Skeletal muscle tissue (tissue), 4 donors: ENCODE measurements around the gene RADIL. TPM values are rescaled to one million over a fixed set of nuclear protein-coding genes. Genes with fewer than 3 reads are reported as not detected.

Source experiments
- H3K27ac ChIP-seq: one replicate; pipeline ENCODE4 v1.7.0; 2013; ENCODE audit warnings: mild to moderate bottlenecking, low read depth, low read length, inconsistent platforms
- H3K27me3 ChIP-seq, 3 donors: one replicate each; pipeline ENCODE4 v1.7.0; 2013; ENCODE audit warnings: low read length in 3 of 3; ENCODE audit not compliant: control insufficient read depth in 3 of 3, insufficient read depth in 3 of 3
- H3K36me3 ChIP-seq, 3 donors: one replicate each; pipeline ENCODE4 v1.7.0; 2013; ENCODE audit warnings: low read length in 3 of 3; ENCODE audit not compliant: control insufficient read depth in 3 of 3, insufficient read depth in 3 of 3
- H3K4me1 ChIP-seq, 3 donors: one replicate each; pipeline ENCODE4 v1.7.0; 2013; ENCODE audit warnings: low read length in 3 of 3, mild to moderate bottlenecking in 3 of 3; ENCODE audit not compliant: control insufficient read depth in 3 of 3, insufficient read depth in 3 of 3
- H3K4me3 ChIP-seq, 3 donors: one replicate each; pipeline ENCODE4 v1.7.0; 2013; ENCODE audit warnings: low read length in 3 of 3
- H3K9ac ChIP-seq, 3 donors: one replicate each; pipeline ENCODE4 v1.7.0; 2013; ENCODE audit warnings: low read length in 3 of 3, mild to moderate bottlenecking in 3 of 3, moderate library complexity in 2 of 3, low read depth in 1 of 3
- H3K9me3 ChIP-seq, 3 donors: one replicate each; pipeline ENCODE4 v1.7.0; 2013; ENCODE audit warnings: low read length in 3 of 3; ENCODE audit not compliant: control insufficient read depth in 3 of 3
- total RNA-seq: library from RNA; depleted of rRNA; stranded (reverse); fragments of >200 nt; gene quantifications from one replicate; pipeline ENCODE4 v1.2.3, GENCODE V29; 2014
- donor health status: Osteomylitis.

Gene RADIL
- total RNA-seq, 1 donor from 2014 or later, result 1.0 TPM

DNA sequence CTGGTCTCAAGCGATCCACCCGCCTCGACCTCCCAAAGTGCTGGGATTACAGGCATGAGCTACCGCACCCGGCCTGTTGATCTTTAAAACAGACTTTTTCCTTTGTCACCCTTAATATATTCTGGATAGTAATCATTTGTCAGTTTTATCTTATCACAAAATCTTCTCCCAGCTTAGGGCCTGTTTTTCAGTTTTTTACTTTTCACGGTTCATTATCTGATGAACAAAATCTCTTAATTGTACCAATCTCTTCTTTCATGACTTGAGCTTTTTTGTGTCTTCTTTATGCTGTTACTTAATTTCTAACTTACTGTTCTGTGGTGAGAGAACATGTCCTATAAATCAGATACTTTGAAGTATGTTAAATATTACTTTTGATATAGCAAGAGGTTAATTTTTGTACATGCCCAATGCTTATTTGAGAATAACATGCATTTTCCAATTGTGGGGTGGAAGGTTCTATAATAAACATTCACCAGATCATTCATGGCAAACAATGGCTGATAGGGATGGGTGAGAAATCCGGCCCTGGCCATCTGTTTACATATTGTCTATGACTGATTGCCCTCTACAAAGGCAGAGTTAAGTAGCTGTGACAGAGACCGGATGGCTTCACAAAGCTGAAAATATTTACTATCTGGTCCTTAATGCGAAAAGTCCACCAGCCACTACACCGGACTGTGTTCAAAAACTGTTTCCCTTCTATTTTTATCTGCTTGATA, 27.0 kb downstream of the RADIL start:
- no peaks in the 10 kb centered on the region for H3K36me3 ChIP-seq
- H3K9ac ChIP-seq, result no peak overlapping the region
- no peak overlapping the region for H3K4me3 ChIP-seq
- H3K9me3 ChIP-seq, result peaks cover 0 to under 1% (median 0%) of the 10 kb centered on the region in 3 donors
- H3K27me3 ChIP-seq, result peaks cover 0 to 5% (median under 1%) of the 10 kb centered on the region in 3 donors
- H3K4me1 ChIP-seq, result no peaks in the 10 kb centered on the region
- no peak overlapping the region for H3K27ac ChIP-seq

DNA sequence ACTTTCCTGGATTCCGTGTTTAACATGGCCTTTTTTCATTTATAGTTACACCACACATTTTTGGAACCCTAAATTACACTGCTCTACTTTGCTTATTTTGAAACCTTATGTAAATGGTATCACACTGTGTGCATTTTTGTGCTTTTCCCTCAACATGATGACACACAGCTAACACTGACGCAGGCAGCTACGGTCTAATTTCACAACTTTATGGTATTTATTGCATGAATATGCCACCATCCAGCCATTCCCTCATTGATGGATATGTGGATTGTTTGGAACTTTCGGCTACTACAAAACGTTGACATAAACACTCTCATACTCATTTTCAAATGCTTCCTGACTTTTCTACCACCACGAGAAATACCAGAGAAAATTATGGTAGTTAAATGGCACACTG, 28.6 kb downstream of the RADIL start:
- Histone ChIP-seq H3K9me3 (peaks cover 0 to 3% (median 2%) of the 10 kb centered on the region in 3 donors), H3K4me1 (no peaks in the 10 kb centered on the region), H3K36me3 (no peaks in the 10 kb centered on the region), H3K9ac (no peak overlapping the region), H3K4me3 (no peak overlapping the region), H3K27ac (no peak overlapping the region), H3K27me3 (no peaks in the 10 kb centered on the region)

DNA sequence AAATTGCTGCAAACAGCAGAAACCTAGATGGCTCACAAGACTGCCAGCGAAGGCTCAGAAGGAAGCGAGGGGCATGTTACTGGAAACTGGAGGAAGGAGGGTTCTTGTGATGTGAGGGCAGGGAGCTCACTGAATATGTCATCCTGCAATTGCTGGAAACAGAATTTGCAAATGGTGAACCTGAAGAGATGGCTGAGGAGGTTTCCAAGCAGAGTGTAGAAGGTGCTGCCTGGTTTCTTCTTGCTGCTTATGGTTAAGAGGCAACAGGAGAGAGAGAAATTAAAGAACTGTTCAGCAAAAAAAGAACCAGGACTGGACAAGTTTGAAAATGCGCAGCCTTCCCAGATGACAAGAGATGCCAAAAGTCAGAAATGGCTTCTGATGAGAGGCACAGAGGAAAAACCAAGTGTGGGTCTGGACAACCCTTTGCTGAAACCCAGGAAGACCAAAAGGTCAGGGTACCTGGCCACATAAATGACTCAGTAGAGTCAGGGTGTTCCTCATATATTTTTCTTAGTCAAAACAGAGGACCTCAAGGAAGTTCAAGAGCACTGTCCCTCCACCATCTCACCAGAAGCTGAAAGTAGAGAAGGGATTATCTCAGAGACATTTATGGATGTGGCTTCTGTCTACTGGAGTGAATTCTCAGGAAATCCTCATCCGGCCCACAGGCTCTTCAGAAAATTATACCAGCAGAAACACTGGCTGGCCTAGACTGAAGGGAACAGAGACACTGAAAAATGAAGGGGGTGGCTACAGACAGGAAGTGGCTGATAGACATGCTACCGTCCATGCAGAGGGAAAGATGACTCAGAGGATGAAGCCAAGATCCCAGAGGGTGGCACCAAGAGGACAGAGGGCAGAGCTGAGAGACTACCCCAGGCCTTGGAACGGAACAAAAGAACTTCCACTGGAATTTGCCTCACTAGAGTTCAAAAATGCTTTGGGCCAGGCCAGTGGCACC, 31.8 kb downstream of the RADIL start:
- Histone ChIP-seq H3K4me1 (no peaks in the 10 kb centered on the region), H3K9me3 (peaks cover 0 to 3% (median 2%) of the 10 kb centered on the region in 3 donors), H3K36me3 (no peaks in the 10 kb centered on the region), H3K27me3 (no peaks in the 10 kb centered on the region), H3K27ac (no peak overlapping the region), H3K9ac (no peak overlapping the region), H3K4me3 (no peak overlapping the region)

DNA sequence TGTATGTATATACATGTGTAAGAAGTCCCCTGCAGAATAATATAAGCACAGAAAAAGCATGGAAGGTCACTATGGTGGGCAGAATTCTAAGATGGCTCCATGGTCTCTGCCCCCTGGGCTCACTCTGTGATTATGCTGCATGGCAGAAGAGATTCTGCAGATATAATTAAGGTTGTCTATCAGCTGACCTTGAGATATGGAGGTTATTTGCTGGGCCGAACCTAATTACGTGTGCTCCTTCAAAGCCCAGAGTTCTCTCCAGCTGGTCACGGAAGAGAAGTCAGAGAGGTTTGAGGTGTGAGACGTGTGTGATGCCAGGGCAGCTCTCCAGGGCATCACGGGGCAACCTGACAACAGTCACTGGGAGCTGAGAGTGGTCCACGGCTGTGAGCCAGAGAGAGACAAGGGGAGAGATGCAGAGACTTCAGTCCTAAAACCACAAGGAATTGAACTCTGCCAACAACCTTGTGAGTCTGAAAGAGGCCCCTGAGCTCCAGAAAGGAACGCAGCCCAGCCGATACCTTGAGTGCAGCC, 33.2 kb downstream of the RADIL start:
- H3K9me3 ChIP-seq, result peaks cover 0 to 3% (median 2%) of the 10 kb centered on the region in 3 donors
- H3K27me3 ChIP-seq, result no peaks in the 10 kb centered on the region
- H3K9ac ChIP-seq, result no peak overlapping the region
- H3K36me3 ChIP-seq, result no peaks in the 10 kb centered on the region
- no peak overlapping the region for H3K27ac ChIP-seq
- no peak overlapping the region for H3K4me3 ChIP-seq
- H3K4me1 ChIP-seq, result no peaks in the 10 kb centered on the region

DNA sequence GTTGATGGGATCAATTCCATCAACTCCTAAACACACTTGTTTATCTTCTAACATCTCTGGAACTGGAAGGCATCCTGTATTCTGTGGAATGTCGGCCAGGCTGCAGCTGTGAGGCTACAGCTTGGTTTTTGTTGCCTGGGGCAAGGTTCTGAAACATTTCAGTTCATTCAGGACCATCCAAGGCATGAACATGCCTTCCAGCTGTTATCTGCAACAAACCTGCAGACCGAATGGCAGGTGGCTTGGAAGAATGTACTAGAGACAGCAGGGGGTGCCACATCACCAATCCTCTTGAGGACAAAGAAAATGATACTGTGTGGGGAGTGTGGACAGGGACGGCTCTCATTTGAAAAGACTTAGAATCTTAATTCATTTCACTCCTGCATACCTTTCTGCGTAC, 34.1 kb downstream of the RADIL start:
- H3K36me3 ChIP-seq, result no peaks in the 10 kb centered on the region
- H3K27ac ChIP-seq, result no peak overlapping the region

DNA sequence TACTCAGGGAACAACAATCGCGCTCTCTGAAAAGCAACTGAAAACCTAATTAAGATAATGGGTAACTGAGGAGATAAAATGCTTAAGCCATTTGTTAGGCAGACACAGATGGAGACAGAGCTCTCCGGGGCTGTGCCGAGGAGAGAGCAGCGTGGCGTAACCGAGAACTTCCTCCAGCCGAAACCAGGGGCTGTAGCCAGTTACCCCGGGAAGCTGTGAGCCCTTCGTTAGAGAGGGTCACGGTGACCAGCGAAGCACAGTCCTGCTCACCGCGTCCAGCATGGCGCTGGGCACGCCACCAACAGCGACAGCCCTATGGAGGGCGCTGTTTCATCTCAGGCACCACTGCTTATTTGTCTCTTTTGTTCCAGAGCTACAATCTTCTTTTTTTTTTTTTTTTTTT, 37.8 kb downstream of the RADIL start:
- Histone ChIP-seq H3K36me3 (no peaks in the 10 kb centered on the region), H3K9me3 (peaks cover 0 to 2% (median 0%) of the 10 kb centered on the region in 3 donors), H3K4me1 (no peaks in the 10 kb centered on the region), H3K27me3 (no peaks in the 10 kb centered on the region), H3K27ac (no peak overlapping the region), H3K9ac (no peak overlapping the region), H3K4me3 (no peak overlapping the region)

More for the DNA sequence above, 34.1 kb downstream of the RADIL start:
- Histone ChIP-seq H3K4me1 (no peaks in the 10 kb centered on the region), H3K9me3 (peaks cover 0 to 3% (median 2%) of the 10 kb centered on the region in 3 donors), H3K9ac (no peak overlapping the region), H3K27me3 (no peaks in the 10 kb centered on the region), H3K4me3 (no peak overlapping the region)

DNA sequence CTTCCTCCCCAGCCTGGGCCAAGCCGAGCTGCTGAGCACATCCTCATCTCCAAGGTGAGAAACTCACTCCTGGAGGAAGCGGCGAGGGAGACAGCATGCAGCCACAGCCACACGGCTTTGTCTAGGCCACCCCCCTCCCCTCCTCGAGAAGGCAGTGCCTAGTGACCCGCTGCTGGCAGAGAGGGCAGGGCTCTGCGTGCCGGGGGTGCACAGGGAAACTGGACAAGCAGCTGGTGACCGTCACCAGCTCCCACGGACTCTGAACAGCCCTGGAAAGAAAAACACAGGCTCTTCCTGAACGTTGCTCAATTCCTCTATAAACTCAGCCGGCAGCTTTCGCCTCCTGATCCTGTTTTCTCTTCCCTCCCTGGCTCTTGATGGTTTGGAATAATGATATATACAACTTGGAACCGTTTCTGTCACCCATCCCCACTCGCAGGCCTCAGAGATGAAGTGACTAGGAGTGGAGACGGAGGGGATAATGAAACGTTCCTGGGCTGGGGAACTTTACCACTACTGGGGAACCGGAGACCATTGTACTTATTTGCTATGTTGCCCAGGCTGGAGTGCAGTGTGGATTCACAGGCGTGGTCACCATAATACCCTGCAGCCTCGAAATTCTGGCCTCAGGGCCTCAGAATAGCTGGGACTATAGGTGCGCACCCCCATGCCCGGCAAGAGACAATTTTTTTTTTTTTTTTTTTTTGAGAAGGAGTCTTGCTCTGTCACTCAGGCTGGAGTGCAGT, 41.0 kb downstream of the RADIL start:
- Histone ChIP-seq H3K36me3 (no peaks in the 10 kb centered on the region), H3K27me3 (no peaks in the 10 kb centered on the region), H3K4me3 (no peak overlapping the region), H3K4me1 (peaks cover 0 to 3% (median 0%) of the 10 kb centered on the region in 3 donors), H3K9ac (no peak overlapping the region), H3K27ac (no peak overlapping the region), H3K9me3 (no peaks in the 10 kb centered on the region)

DNA sequence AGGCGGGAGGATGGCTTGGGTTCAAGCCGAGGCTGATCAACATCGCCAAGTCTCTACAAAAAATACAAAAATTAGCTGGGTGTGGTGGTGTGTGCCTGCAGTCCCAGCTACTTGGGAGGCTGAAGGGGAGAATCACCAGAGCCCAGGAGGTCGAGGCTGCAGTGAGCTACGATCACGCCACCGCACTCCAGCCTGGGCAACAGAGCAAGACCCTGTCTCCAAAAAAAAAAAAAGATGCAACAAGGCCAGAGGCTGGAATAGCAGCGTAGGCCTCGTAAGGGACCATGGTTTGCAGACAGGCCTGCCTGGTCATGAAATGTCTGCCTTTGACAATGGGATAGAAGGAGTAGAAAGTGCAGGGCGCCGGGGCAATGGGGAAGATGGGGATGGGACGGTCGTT, 41.7 kb downstream of the RADIL start:
- no peaks in the 10 kb centered on the region for H3K36me3 ChIP-seq
- no peak overlapping the region for H3K4me3 ChIP-seq
- H3K4me1 ChIP-seq, result peaks cover 0 to 3% (median 0%) of the 10 kb centered on the region in 3 donors
- no peaks in the 10 kb centered on the region for H3K9me3 ChIP-seq
- H3K27me3 ChIP-seq, result no peaks in the 10 kb centered on the region
- no peak overlapping the region for H3K9ac ChIP-seq
- no peak overlapping the region for H3K27ac ChIP-seq

DNA sequence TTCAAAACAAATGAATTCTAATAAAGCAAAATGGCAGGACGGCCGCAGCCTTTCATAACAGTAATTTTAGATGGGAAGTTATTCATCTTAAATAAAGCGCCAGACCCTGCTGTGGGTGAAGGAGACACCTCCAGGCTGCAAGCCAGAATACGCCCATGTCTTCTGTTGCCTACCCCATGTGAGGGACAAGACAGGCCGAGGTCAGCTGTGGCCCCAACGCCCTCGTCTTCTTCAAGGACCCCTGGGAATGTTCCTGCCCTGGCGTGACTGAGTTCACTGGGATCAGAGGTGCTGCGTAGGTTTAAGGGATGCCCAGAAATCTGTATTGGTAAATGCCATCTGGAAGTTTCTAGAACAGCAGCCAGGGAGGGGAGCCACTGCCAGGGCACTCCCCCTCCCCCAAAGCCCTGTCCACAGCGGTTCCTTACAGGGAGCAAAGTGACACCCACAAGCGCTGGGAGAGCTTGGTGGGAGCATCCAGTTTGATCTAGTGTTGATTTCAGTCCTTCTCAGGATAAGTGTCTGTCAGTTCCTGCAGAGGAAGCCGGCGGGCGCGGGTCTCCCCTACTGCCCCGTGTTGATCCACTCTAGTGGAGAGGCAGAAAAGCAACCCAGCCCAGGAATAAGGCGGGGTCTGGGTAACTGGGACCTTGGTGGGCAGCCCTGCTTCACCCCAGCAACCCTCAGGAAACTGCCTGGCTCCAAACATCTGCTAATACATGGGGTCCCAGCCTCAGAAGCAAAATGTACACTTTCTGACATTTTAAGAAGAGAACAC, 42.3 kb downstream of the RADIL start:
- no peak overlapping the region for H3K4me3 ChIP-seq
- no peaks in the 10 kb centered on the region for H3K36me3 ChIP-seq
- H3K27me3 ChIP-seq, result no peaks in the 10 kb centered on the region
- H3K4me1 ChIP-seq, result peaks cover 0 to 3% (median 0%) of the 10 kb centered on the region in 3 donors
- H3K9ac ChIP-seq, result no peak overlapping the region
- H3K9me3 ChIP-seq, result no peaks in the 10 kb centered on the region
- no peak overlapping the region for H3K27ac ChIP-seq
